NT2/D1 (cell line): ENCODE measurements around the gene ZNF883.

Source experiments
- YY1 ChIP-seq: IDR thresholded peaks from 2 replicates; pipeline ENCODE4 v1.6.1; 2011; ENCODE audit not compliant: insufficient read length, insufficient read depth
- ZNF274 ChIP-seq: IDR thresholded peaks from 2 replicates; pipeline ENCODE4 v1.6.1; 2011; ENCODE audit warnings: mild to moderate bottlenecking, low read depth, low read length

DNA sequence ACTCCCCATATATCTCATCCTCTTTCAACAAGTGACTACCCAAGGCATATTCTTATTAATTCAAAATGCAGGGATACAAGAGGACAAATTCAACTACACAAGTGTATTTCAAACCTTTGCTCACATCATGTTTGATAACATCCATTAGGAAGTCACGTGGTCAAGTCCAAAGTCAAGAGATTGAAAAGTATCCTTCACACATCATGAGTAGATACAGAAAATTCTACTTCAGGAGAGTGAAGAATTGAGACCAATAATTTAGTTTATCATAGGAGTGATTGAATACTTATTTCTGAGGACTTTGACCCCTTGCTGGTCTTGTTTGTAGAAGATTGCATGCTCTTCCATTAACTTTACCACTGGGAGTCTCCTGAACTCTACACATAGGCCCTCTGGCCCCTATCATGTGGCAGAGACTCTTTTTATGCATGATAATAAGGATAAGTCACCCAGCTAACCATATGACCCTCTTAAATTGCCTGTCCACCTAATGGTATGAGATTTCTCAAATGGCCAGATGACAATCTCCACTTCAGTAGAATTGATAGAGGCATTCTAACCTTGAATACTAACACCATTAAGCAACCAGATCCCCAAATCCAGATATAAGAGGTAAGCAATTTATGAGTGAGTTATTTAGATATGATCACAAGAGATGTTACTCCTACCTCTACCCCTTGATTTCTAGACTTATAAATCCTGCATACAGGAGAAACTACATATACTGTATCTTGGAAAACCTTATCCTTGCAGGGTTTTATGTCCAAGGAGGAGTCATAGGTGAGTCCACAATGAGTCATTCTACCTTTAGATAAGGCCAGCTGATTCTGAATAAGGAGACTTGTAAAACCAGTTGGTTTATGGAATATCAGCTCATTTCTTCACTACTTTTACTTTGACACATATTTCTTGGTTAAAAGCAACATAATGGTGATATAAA lies 94.7 kb downstream of the ZNF883 start:
- no peak for TF ChIP-seq ZNF274
- TF ChIP-seq YY1: no peak
